HG03108 (cell line): ENCODE results near the gene IMMP2L.
"Not testable (repeated sequence)": the region's sequence is repeated elsewhere in the genome, so short reads cannot be mapped to it uniquely, and the experiment has no call there.

Experiments
- ATAC-seq: cut with Tn5 transposase; IDR thresholded peaks from one replicate; pipeline ENCODE4 v1.9.1; 2021; ENCODE audit warnings: moderate library complexity; ENCODE audit not compliant: unreplicated experiment

IMMP2L gene

GRCh38 chr7:111510062-111510461 is 52.2 kb downstream of the IMMP2L start:
- ATAC-seq, result no peak

DNA sequence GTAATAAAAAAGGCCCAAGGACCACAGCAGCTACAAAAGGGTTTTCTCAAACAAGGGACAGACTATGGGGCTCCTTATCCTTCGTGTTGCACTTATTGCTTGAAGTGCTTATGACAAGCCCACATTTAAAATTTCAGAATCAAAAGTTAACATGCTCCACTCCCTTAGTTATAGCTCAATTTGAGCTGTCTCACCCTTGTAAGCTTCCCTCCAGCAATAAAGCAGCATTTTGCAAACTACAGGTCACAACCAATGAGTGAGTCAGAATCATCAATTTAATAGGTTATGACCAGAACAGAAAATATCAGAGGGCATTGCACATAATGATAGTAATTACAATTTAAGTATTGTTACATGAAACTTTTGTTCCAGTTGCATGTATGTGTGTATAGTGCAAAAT is 53.0 kb downstream of the IMMP2L start:
- ATAC-seq, result no peak

- ATAC-seq, result no peak
These were observed 53.9 kb downstream of the IMMP2L start for GRCh38 chr7:111508387-111508786.

- ATAC-seq, result not testable (repeated sequence)
These were observed 56.9 kb downstream of the IMMP2L start for GRCh38 chr7:111505422-111505821.

DNA sequence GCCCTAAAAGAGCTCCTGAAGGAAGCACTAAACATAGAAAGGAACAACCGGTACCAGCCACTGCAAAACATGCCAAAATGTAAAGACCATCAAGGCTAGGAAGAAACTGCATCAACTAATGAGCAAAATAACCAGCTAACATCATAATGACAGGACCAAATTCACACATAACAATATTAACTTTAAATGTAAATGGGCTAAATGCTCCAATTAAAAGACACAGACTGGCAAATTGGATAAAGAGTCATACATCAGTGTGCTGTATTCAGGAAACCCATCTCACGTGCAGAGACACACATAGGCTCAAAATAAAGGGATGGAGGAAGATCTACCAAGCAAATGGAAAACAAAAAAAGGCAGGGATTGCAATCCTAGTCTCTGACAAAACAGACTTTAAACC is 60.5 kb downstream of the IMMP2L start:
- ATAC-seq, result not testable (repeated sequence)

GRCh38 chr7:111499027-111499426 is 63.3 kb downstream of the IMMP2L start:
- no peak for ATAC-seq

GRCh38 chr7:111498391-111499007 is 63.8 kb downstream of the IMMP2L start:
- no peak for ATAC-seq

DNA sequence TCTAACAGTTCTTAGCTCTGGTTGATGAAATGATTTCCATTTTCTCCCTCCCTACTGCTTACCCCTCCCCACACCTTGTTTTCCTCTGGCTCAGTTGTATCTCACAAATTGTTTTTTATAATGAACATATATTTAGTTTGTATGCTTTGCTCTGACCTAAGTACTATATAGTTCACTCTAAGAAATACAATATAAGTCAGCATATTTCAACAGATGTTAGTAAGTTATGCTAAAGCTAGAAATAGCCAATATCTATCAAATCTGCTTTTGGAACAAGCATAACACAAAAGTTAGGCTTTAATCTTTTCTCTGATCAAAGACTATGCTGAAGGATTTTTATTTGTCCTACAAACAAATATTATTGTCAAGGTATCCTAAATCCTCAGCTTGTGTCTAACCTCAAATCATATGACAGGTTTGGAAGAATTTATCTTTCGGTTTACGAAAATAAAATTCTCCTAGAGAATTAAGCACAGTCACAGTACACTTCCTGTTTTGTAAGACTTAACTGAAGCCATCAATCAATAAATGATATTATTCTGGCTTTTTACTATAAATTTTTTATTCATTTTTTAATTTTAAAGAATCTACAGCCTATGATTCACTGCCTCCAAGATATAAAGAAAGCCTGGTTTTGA is 67.0 kb downstream of the IMMP2L start:
- no peak for ATAC-seq

DNA sequence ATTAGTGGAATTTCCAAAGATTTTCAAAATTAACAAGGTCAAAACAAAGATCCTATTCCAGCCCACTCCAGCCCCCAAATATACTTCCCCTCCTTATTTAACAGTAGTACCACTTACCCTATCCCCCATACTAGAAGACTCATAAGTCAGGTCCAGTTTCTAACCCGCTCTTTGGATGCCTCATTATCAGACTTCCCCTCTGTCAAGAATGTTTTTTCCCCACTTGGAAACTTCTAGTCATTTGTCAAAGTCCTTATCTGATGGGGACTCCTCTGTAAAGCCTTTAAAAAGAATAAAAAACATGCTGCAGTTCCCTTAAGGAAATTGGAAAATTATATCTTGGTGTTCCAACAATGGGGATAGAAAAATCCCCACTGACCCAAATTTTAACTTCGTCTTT is 70.1 kb downstream of the IMMP2L start:
- no peak for ATAC-seq

GRCh38 chr7:111486472-111487142 is 75.7 kb downstream of the IMMP2L start:
- no peak for ATAC-seq

DNA sequence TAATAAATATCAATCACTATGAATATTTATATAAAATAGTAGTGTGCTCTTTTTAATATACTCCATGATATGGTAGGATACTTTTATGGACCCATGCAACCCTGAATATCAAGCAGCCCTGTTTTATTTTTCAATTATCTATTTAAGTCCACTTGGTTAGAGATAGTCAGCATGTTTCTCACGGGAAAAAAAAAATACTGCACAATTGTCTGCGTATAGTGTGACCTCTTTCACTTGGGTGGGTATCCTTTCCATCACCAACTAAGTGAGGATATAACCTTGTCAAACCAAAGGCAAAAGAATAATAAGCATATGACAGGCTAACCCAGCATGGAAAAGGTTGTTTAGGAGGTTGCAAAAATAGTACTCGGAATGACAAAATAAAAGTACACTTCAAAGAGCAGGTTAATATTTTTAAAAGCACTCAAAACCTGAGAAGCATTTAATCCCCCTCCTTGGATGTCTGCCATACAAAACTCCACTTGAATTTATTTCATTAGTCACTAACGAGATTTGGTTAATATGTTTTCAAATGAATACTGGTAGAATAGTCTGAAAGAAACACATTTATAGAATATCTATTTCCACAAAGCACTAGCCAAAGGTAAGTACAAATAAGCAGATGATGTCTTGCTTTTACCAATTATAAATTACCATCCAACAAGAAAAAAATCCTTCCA is 76.5 kb downstream of the IMMP2L start:
- ATAC-seq, result no peak

- ATAC-seq, result no peak
These were observed 79.2 kb downstream of the IMMP2L start for GRCh38 chr7:111483078-111483477.

- no peak for ATAC-seq
These were observed 84.6 kb downstream of the IMMP2L start for GRCh38 chr7:111477462-111478225.

DNA sequence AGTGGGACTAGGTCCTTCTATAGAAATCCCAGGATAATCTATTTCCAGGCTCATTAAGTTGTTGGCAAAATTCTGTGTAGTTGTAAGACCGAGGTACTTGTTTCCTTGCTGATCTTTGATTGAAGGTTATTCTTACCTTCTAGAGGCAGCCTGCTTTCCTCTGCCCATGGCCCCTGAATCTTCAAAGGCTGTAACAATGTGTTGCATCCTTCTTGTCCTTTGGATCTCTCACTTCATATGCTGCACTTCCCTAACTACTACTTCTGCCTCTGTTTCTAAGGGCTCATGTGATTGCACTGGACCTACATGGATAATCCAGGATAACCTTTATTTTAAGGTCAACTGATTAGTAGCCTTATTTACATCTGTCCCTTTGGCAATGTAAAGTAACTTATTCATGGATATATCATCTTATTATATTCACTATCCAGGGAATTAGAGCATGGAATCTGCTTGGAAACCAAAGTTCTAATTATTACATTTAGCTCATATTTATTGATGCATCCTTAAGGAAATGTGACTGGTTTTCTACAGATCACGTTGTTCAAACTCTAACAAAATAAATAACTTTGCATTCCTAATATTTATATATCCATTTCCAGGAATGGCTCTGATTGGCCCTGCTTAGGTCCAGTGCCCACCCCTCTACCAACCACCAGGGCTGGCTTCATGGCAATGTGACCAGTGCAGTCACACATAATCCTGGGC is 85.6 kb downstream of the IMMP2L start:
- ATAC-seq, result no peak

GRCh38 chr7:111475959-111476358 is 86.3 kb downstream of the IMMP2L start:
- no peak for ATAC-seq

- no peak for ATAC-seq
These were observed 86.9 kb downstream of the IMMP2L start for GRCh38 chr7:111475419-111475748.

DNA sequence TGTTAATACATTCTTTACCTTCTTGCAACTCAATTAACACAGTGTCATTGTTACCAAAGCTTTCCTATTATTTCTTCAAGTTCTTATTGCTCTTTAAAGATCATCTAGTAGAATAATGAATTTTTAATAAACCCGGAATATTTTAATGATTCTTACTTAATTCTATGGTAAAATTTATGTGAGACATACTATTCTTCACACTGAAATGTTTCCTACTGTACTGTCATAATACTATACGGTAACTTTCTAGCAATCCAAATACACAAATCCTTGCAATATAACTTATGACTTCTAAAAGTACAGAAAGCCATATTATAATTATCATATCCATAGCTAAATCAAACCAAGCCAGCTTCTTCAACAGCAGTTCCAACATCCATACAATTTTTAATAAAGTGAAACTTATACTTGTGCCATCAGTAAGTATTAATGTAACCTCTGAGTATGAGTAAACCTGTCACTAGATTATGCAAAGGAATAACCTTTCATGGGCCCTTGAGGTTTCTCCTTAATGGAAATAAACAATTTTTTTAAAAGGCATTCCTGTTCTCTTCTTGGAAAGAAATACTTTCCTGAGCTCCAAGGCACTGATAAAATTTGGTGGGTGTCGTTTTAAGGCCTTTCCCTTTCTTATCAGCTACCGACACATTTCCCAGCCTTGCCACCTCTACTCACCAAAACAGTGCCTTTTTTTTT is 87.4 kb downstream of the IMMP2L start:
- ATAC-seq, result no peak

- no peak for ATAC-seq
These were observed 88.7 kb downstream of the IMMP2L start for GRCh38 chr7:111473449-111474198.

- ATAC-seq, result no peak
These were observed 91.3 kb downstream of the IMMP2L start for GRCh38 chr7:111470998-111471397.
